ENCODE data around the gene LIAS.

The LIAS gene

DNA sequence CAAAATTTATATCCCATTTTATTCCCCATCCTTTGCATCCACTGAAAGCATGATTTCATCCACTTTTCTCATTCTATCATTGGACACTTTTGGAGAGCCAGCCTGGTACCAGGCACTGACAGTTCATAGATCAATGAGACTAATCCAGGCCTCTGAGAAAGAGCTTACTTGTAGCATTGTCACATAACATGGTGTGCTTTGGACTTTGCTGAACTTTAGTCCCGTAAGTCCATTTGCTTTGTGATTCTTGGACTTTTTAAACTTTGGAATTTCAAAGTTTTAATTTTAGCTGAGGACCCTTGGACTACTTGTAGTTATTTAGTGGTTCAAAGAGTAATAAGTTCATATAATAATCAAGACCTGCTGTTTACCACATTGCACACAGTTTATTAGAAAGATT, 11.5 kb downstream of the LIAS start:
- Histone ChIP-seq H3K9ac (ENCODE audit: low read length) (no peak overlapping the region), H4K20me1 (ENCODE audit: insufficient read depth, low read length) (no peaks in the 10 kb centered on the region), H3K4me3 (ENCODE audit: low read length) (no peak overlapping the region), H3K27ac (ENCODE audit: low read length) (peak overlapping the region; percentile 84; the same call in 1 of the 2 replicates), H3K4me2 (ENCODE audit: low read length) (peak overlapping the region; percentile 73; the same call in 1 of the 2 replicates), H3K36me3 (replicated peaks; ENCODE audit: low read depth, low read length) (peaks cover 28% of the 10 kb centered on the region), H3K79me2 (ENCODE audit: low read length) (no peaks in the 10 kb centered on the region), H3K9me3 (ENCODE audit: insufficient read depth, low read length) (no peaks in the 10 kb centered on the region), H3K27me3 (ENCODE audit: low read depth, low read length) (no peaks in the 10 kb centered on the region), H3K4me1 (ENCODE audit: low read length) (peaks cover 13% of the 10 kb centered on the region), H2AFZ (ENCODE audit: low read depth, low read length) (no peak overlapping the region)
- TF ChIP-seq EZH2phosphoT487 (IDR thresholded peaks at IDR 0.05; ENCODE audit: low read depth) = no peak
- TF ChIP-seq, protein P1, sequence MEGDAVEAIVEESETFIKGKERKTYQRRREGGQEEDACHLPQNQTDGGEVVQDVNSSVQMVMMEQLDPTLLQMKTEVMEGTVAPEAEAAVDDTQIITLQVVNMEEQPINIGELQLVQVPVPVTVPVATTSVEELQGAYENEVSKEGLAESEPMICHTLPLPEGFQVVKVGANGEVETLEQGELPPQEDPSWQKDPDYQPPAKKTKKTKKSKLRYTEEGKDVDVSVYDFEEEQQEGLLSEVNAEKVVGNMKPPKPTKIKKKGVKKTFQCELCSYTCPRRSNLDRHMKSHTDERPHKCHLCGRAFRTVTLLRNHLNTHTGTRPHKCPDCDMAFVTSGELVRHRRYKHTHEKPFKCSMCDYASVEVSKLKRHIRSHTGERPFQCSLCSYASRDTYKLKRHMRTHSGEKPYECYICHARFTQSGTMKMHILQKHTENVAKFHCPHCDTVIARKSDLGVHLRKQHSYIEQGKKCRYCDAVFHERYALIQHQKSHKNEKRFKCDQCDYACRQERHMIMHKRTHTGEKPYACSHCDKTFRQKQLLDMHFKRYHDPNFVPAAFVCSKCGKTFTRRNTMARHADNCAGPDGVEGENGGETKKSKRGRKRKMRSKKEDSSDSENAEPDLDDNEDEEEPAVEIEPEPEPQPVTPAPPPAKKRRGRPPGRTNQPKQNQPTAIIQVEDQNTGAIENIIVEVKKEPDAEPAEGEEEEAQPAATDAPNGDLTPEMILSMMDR (IDR thresholded peaks at IDR 0.05; ENCODE audit: low read depth, low read length) = no peak

DNA sequence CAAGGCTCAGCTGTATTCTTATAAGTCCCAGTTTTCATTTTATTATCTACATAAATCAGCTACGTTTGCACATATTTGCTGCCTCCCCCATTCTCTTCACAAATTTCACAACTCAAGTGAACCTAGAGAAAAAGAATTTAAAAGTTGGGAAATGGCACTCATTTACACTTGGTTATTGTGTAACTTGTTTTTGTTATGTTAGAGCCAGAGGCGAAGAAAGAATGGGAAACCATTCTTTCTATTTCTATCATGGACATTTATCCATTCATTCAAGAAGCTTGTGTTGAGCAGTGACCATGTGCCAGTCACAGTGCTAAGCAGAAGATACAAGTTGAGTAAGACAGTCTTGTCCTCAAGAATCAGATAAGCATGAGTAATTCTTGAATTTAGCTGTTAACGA, 13.5 kb downstream of the LIAS start:
- Histone ChIP-seq H3K4me1 (ENCODE audit: low read length) (peaks cover 12% of the 10 kb centered on the region), H2AFZ (ENCODE audit: low read depth, low read length) (no peak overlapping the region), H3K27ac (ENCODE audit: low read length) (no peak overlapping the region), H3K4me2 (ENCODE audit: low read length) (no peak overlapping the region), H3K9ac (ENCODE audit: low read length) (no peak overlapping the region), H3K27me3 (ENCODE audit: low read depth, low read length) (no peaks in the 10 kb centered on the region), H3K36me3 (replicated peaks; ENCODE audit: low read depth, low read length) (peaks cover 31% of the 10 kb centered on the region), H3K4me3 (ENCODE audit: low read length) (no peak overlapping the region), H3K79me2 (ENCODE audit: low read length) (no peaks in the 10 kb centered on the region), H3K9me3 (ENCODE audit: insufficient read depth, low read length) (no peaks in the 10 kb centered on the region), H4K20me1 (ENCODE audit: insufficient read depth, low read length) (no peaks in the 10 kb centered on the region)
- TF ChIP-seq, protein P1 (IDR thresholded peaks at IDR 0.05; ENCODE audit: low read depth, low read length) = no peak
- TF ChIP-seq EZH2phosphoT487 (IDR thresholded peaks at IDR 0.05; ENCODE audit: low read depth) = no peak

DNA sequence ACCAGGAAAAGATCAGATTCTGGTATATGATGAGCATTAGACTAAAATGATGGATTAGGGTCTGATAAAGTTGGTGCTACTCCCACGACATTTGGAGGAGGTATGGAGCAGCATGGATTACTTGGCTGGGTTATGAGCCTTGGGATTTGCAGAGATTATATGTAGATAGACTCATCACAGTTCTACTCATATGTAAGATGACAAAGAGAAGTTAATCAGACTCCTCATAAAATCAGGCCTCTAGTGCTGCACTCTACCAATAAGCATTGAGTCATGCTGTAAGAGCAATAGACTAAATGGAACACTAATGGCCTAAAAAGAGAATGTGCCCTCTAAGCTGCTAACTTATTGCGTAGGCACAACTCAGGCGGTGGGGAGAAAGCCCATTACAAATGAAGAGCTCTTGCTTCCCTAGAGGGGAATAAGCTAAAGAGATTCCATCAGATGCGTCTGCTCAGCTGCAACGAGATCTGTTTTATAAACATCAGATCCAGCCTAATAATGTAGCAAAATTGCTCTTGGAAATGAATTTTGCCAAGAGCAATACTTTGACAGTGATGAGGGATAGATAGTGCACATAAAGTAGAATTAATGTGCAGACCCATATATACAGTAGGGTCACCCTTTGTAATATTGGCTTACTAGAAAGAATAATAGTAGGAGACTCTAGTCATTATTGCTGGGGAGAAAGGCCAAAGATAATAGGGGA, 17.5 kb downstream of the LIAS start:
- peaks cover 21% of the 10 kb centered on the region for H3K36me3 ChIP-seq (replicated peaks; ENCODE audit: low read depth, low read length)
- H3K4me3 ChIP-seq (ENCODE audit: low read length) = no peak overlapping the region
- H2AFZ ChIP-seq (ENCODE audit: low read depth, low read length) = no peak overlapping the region
- H3K4me1 ChIP-seq (ENCODE audit: low read length) = no peaks in the 10 kb centered on the region
- no peaks in the 10 kb centered on the region for H3K9me3 ChIP-seq (ENCODE audit: insufficient read depth, low read length)
- no peaks in the 10 kb centered on the region for H3K79me2 ChIP-seq (ENCODE audit: low read length)
- no peak overlapping the region for H3K9ac ChIP-seq (ENCODE audit: low read length)
- no peak for TF ChIP-seq EZH2phosphoT487 (IDR thresholded peaks at IDR 0.05; ENCODE audit: low read depth)
- TF ChIP-seq, protein P1 (IDR thresholded peaks at IDR 0.05; ENCODE audit: low read depth, low read length) = no peak
- no peaks in the 10 kb centered on the region for H3K27me3 ChIP-seq (ENCODE audit: low read depth, low read length)
- H3K4me2 ChIP-seq (ENCODE audit: low read length) = no peak overlapping the region
- no peaks in the 10 kb centered on the region for H4K20me1 ChIP-seq (ENCODE audit: insufficient read depth, low read length)
- H3K27ac ChIP-seq (ENCODE audit: low read length) = no peak overlapping the region

DNA sequence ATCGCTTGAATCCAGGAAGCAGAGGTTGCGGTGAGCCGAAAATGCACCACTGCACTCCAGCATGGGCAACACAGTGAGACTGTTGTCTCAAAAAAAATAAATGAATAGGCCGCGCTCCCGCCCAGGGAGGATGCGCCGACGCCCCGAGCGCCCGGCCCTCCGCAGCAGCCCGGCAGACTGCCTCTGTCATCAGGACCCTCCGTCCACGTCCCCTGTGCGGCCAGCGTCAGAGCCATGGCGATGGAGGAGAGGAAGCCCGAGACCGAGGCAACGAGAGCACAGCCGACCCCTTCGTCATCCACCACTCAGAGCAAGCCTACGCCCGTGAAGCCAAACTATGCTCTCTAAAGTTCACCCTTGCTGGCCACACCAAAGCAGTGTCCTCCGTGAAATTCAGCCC, 21.4 kb downstream of the LIAS start:
- Histone ChIP-seq H2AFZ (ENCODE audit: low read depth, low read length) (no peak overlapping the region), H3K9ac (ENCODE audit: low read length) (no peak overlapping the region), H3K9me3 (ENCODE audit: insufficient read depth, low read length) (no peaks in the 10 kb centered on the region), H3K36me3 (replicated peaks; ENCODE audit: low read depth, low read length) (peaks cover 5% of the 10 kb centered on the region), H3K79me2 (ENCODE audit: low read length) (no peaks in the 10 kb centered on the region), H3K4me3 (ENCODE audit: low read length) (no peak overlapping the region), H3K4me1 (ENCODE audit: low read length) (no peaks in the 10 kb centered on the region), H4K20me1 (ENCODE audit: insufficient read depth, low read length) (no peaks in the 10 kb centered on the region), H3K27ac (ENCODE audit: low read length) (no peak overlapping the region), H3K4me2 (ENCODE audit: low read length) (no peak overlapping the region), H3K27me3 (ENCODE audit: low read depth, low read length) (no peaks in the 10 kb centered on the region)
- TF ChIP-seq EZH2phosphoT487 (IDR thresholded peaks at IDR 0.05; ENCODE audit: low read depth) = no peak
- TF ChIP-seq, protein P1 (IDR thresholded peaks at IDR 0.05; ENCODE audit: low read depth, low read length) = no peak
